Heart left ventricle (tissue), 13 donors: ENCODE measurements around the gene SUSD1.

Experiments
- CTCF ChIP-seq, 12 donors: fragments of 200-600 bp; sonication (generic) in 4 of 12; IDR thresholded peaks; one replicate each; pipeline versions ENCODE4 v1.5.0 to v1.8.0; 2018 to 2022; ENCODE audit warnings: antibody characterized with exemption in 12 of 12, mild to moderate bottlenecking in 5 of 12
- POLR2A ChIP-seq, 2 donors: fragments of 450-650 bp; IDR thresholded peaks; one replicate each; pipeline ENCODE4 v1.6.1; 2017; ENCODE audit warnings: antibody characterized with exemption in 2 of 2, mild to moderate bottlenecking in 2 of 2, moderate library complexity in 2 of 2
- donor health status: ischemic (EF 13 %, LVEDD 7.1; RV severe dilation, severe dysfunction).
- donor health status: DM: no; HTN: yes; CAD: no.
- donor health status: DM: no; HTN: no; CAD: no.
- donor health status: ischemic (EF 25% LVEDD 6.9; RV normal size, moderate dysfunction).
- donor health status: ischemic (EF 25% LVEDD 5.7; RV mildly dilated, moderate dysfunction).
- donor health status: ischemic (EF 35%, LVEDD 5.7; RV mildly dilated, moderate dysfunction).
- donor health status: nonischemic (EF 11% LVEDD 7.7; RV severe dilation, severe dysfunction).
- donor health status: DM: yes; HTN: yes; CAD: no.
- donor health status: PGD.
- donor health status: ischemic (EF 29% LVEDD 5.4; RV normal size, mild dysfunction).
- donor health status: nonischemic (EF 23%, LVEDD 6.1; RV moderate dilation, normal function).

- TF ChIP-seq CTCF (IDR thresholded peaks at IDR 0.05) (no peak), POLR2A (IDR thresholded peaks at IDR 0.05) (no peak)
Observed at GRCh38 chr9:112103405-112103804, 71.7 kb downstream of the SUSD1 start.
